ENCODE measurements around the gene PDLIM5.

PDLIM5 gene

GRCh38 chr4:94626942-94627341 lies 175.2 kb downstream of the PDLIM5 start:
- TF ChIP-seq FOXM1 (IDR thresholded peaks at IDR 0.05; ENCODE audit: borderline replicate concordance, low read depth) (no peak), REST (IDR thresholded peaks at IDR 0.05; ENCODE audit: low read depth) (no peak), YY1 (IDR thresholded peaks at IDR 0.05; ENCODE audit: low read depth) (no peak), EP300 (IDR thresholded peaks at IDR 0.05; ENCODE audit: borderline replicate concordance) (no peak), RAD21 (IDR thresholded peaks at IDR 0.05; ENCODE audit: low read depth) (no peak), NFIC (IDR thresholded peaks at IDR 0.05) (no peak), CREB1 (IDR thresholded peaks at IDR 0.05; ENCODE audit: low read depth) (no peak), ZBTB7A (IDR thresholded peaks at IDR 0.05; ENCODE audit: low read depth) (no peak), TCF12 (IDR thresholded peaks at IDR 0.05; ENCODE audit: low read depth) (no peak), TEAD4 (IDR thresholded peaks at IDR 0.05) (no peak), EGR1 (IDR thresholded peaks at IDR 0.05) (no peak), CEBPB (IDR thresholded peaks at IDR 0.05) (no peak), TAF1 (IDR thresholded peaks at IDR 0.05; ENCODE audit: low read depth) (no peak)
- TF ChIP-seq, protein P1, sequence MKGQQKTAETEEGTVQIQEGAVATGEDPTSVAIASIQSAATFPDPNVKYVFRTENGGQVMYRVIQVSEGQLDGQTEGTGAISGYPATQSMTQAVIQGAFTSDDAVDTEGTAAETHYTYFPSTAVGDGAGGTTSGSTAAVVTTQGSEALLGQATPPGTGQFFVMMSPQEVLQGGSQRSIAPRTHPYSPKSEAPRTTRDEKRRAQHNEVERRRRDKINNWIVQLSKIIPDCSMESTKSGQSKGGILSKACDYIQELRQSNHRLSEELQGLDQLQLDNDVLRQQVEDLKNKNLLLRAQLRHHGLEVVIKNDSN (IDR thresholded peaks at IDR 0.05): no peak
- TF ChIP-seq, protein P2, sequence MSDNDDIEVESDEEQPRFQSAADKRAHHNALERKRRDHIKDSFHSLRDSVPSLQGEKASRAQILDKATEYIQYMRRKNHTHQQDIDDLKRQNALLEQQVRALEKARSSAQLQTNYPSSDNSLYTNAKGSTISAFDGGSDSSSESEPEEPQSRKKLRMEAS (IDR thresholded peaks at IDR 0.05): no peak

GRCh38 chr4:94629837-94630236 lies 178.1 kb downstream of the PDLIM5 start:
- TF ChIP-seq EP300 (IDR thresholded peaks at IDR 0.05; ENCODE audit: borderline replicate concordance) (no peak), TAF1 (IDR thresholded peaks at IDR 0.05; ENCODE audit: low read depth) (no peak), TEAD4 (IDR thresholded peaks at IDR 0.05) (no peak), EGR1 (IDR thresholded peaks at IDR 0.05) (no peak), TCF12 (IDR thresholded peaks at IDR 0.05; ENCODE audit: low read depth) (no peak), NFIC (IDR thresholded peaks at IDR 0.05) (no peak), CREB1 (IDR thresholded peaks at IDR 0.05; ENCODE audit: low read depth) (no peak), FOXM1 (IDR thresholded peaks at IDR 0.05; ENCODE audit: borderline replicate concordance, low read depth) (no peak), YY1 (IDR thresholded peaks at IDR 0.05; ENCODE audit: low read depth) (no peak), RAD21 (IDR thresholded peaks at IDR 0.05; ENCODE audit: low read depth) (no peak), ZBTB7A (IDR thresholded peaks at IDR 0.05; ENCODE audit: low read depth) (no peak), REST (IDR thresholded peaks at IDR 0.05; ENCODE audit: low read depth) (no peak), CEBPB (IDR thresholded peaks at IDR 0.05) (no peak)
- TF ChIP-seq, protein P2 (IDR thresholded peaks at IDR 0.05): no peak
- TF ChIP-seq, protein P1 (IDR thresholded peaks at IDR 0.05): no peak

GRCh38 chr4:94634271-94634670 lies 182.5 kb downstream of the PDLIM5 start:
- no peak for TF ChIP-seq ZBTB7A (IDR thresholded peaks at IDR 0.05; ENCODE audit: low read depth)
- TF ChIP-seq NFIC (IDR thresholded peaks at IDR 0.05): no peak
- TF ChIP-seq EGR1 (IDR thresholded peaks at IDR 0.05): no peak
- no peak for TF ChIP-seq TCF12 (IDR thresholded peaks at IDR 0.05; ENCODE audit: low read depth)
- TF ChIP-seq REST (IDR thresholded peaks at IDR 0.05; ENCODE audit: low read depth): no peak
- TF ChIP-seq EP300 (IDR thresholded peaks at IDR 0.05; ENCODE audit: borderline replicate concordance): no peak
- TF ChIP-seq TEAD4 (IDR thresholded peaks at IDR 0.05): no peak

GRCh38 chr4:94635177-94635576 lies 183.4 kb downstream of the PDLIM5 start:
- TF ChIP-seq TCF12 (IDR thresholded peaks at IDR 0.05; ENCODE audit: low read depth) (no peak), EGR1 (IDR thresholded peaks at IDR 0.05) (no peak), CEBPB (IDR thresholded peaks at IDR 0.05) (no peak), TEAD4 (IDR thresholded peaks at IDR 0.05) (no peak), CREB1 (IDR thresholded peaks at IDR 0.05; ENCODE audit: low read depth) (no peak), FOXM1 (IDR thresholded peaks at IDR 0.05; ENCODE audit: borderline replicate concordance, low read depth) (no peak), NFIC (IDR thresholded peaks at IDR 0.05) (no peak), REST (IDR thresholded peaks at IDR 0.05; ENCODE audit: low read depth) (no peak), EP300 (IDR thresholded peaks at IDR 0.05; ENCODE audit: borderline replicate concordance) (no peak), ZBTB7A (IDR thresholded peaks at IDR 0.05; ENCODE audit: low read depth) (no peak)
- TF ChIP-seq, protein P2 (IDR thresholded peaks at IDR 0.05): no peak
- TF ChIP-seq, protein P1 (IDR thresholded peaks at IDR 0.05): no peak
